HCT116 (cell line): ENCODE measurements around the gene IER5L. TPM values are rescaled to one million over a fixed set of nuclear protein-coding genes. Genes with fewer than 3 reads are reported as not detected.

ENCODE experiments used
- ATAC-seq: fragments of 200-7000 bp; cut with Tn5 transposase; 2 replicates; pipeline ENCODE4 v1.9.1; 2020; ENCODE audit warnings: mild to moderate bottlenecking, moderate library complexity
- BruUV-seq: library from RNA; stranded (reverse); fragments of 400-500 nt; replicated peaks from 2 replicates; lab custom pipeline; 2021; lab: Mats Ljungman, UMichigan
- CTCF ChIA-PET: fragments of 300-600 bp; sonication (Branson Sonifier 250); formaldehyde crosslinking; loops from one replicate; lab custom pipeline; 2021; ENCODE audit warnings: antibody characterized with exemption; lab: Charles Lee
- POLR2A ChIA-PET: fragments of 300-600, 350-600 bp; sonication (Branson Sonifier 250); formaldehyde crosslinking; loops from one replicate; lab custom pipeline; 2021; ENCODE audit warnings: antibody characterized with exemption; lab: Charles Lee
- RAD21 ChIA-PET, 2 experiments: fragments of 300-600 bp; sonication (Branson Sonifier 250); formaldehyde crosslinking; loops; one replicate each; lab custom pipeline; 2023; ENCODE audit warnings: low total read pairs in 2 of 2; ENCODE audit not compliant: uncharacterized antibody in 2 of 2, unreplicated experiment in 2 of 2, low non-redundant PET in 1 of 2; lab: Charles Lee
- DNase-seq: peaks from one replicate; pipeline ENCODE4 v3.0.0-alpha.2; 2010; ENCODE audit warnings: low read depth, low spot score
- H2AFZ ChIP-seq: fragments of 200-600 bp; shearing (Covaris generic), sonication (generic); 2 replicates; pipeline ENCODE4 v1.6.1; 2017; ENCODE audit warnings: low read depth, mixed run types, mixed read lengths, antibody characterized with exemption, low read length; ENCODE audit not compliant: poor library complexity, severe bottlenecking
- H3K27ac ChIP-seq: 2 replicates; pipeline ENCODE4 v1.5.1; 2012; ENCODE audit warnings: low read depth, low read length
- H3K27me3 ChIP-seq: fragments of 200-600 bp; sonication (generic); 2 replicates; pipeline ENCODE4 v1.6.1; 2016; ENCODE audit warnings: mixed run types, low read length, mixed read lengths; ENCODE audit not compliant: insufficient read depth
- H3K36me3 ChIP-seq, 2 experiments: fragments of 200-500 bp in 1 of 2; fragments of 200-600 bp in 1 of 2; sonication (Bioruptor generic) in 1 of 2; sonication (generic) in 1 of 2; 2 replicates each; pipeline versions ENCODE4 v1.5.1 to v1.6.1; 2014 to 2016; ENCODE audit warnings: low read length in 2 of 2, inconsistent platforms in 1 of 2, mixed read lengths in 1 of 2, mixed run types in 1 of 2; ENCODE audit not compliant: insufficient read depth in 2 of 2, control insufficient read depth in 1 of 2
- H3K4me1 ChIP-seq, 2 experiments: fragments of 200-600 bp in 1 of 2; sonication (generic) in 1 of 2; 2 replicates each; pipeline versions ENCODE4 v1.5.1 to v1.6.1; 2012 to 2017; ENCODE audit warnings: low read length in 2 of 2, inconsistent platforms in 1 of 2, mild to moderate bottlenecking in 1 of 2, mixed read lengths in 1 of 2, mixed run types in 1 of 2, moderate library complexity in 1 of 2; ENCODE audit not compliant: insufficient read depth in 2 of 2, control insufficient read depth in 1 of 2
- H3K4me2 ChIP-seq: fragments of 200-600 bp; sonication (generic); 2 replicates; pipeline ENCODE4 v1.6.1; 2017; ENCODE audit warnings: mixed run types, low read length, mixed read lengths
- H3K4me3 ChIP-seq, 2 experiments: fragments of 200-600 bp in 1 of 2; sonication (generic) in 1 of 2; replicated peaks in 1 of 2; 2 replicates each; pipeline ENCODE4 v1.5.1; 2011 to 2016; ENCODE audit warnings: low read length in 2 of 2, control low read depth in 1 of 2, low read depth in 1 of 2, mild to moderate bottlenecking in 1 of 2, mixed read lengths in 1 of 2, mixed run types in 1 of 2
- H3K79me2 ChIP-seq: fragments of 200-600 bp; sonication (generic); 2 replicates; pipeline ENCODE4 v1.6.1; 2017; ENCODE audit warnings: mild to moderate bottlenecking, mixed run types, low read length, moderate library complexity, mixed read lengths; ENCODE audit not compliant: insufficient read depth
- H3K9ac ChIP-seq: fragments of 200-600 bp; sonication (generic); 2 replicates; pipeline ENCODE4 v1.6.1; 2016; ENCODE audit warnings: low read length, mixed read lengths
- H3K9me2 ChIP-seq: fragments of 200-600 bp; sonication (generic), shearing (Covaris generic); 2 replicates; pipeline ENCODE4 v1.6.1; 2017; ENCODE audit warnings: mixed run types, mild to moderate bottlenecking, moderate library complexity; ENCODE audit not compliant: insufficient read depth
- H3K9me3 ChIP-seq, 2 experiments: fragments of 200-500 bp in 1 of 2; fragments of 200-600 bp in 1 of 2; sonication (Bioruptor generic) in 1 of 2; sonication (generic) in 1 of 2; 2 replicates each; pipeline ENCODE4 v1.6.1; 2014 to 2017; ENCODE audit warnings: low read length in 2 of 2, mixed read lengths in 2 of 2, inconsistent platforms in 1 of 2, low read depth in 1 of 2, mild to moderate bottlenecking in 1 of 2, mixed run types in 1 of 2, moderate library complexity in 1 of 2; ENCODE audit not compliant: control insufficient read depth in 1 of 2, insufficient read depth in 1 of 2
- H4K20me1 ChIP-seq: fragments of 200-600 bp; sonication (generic), shearing (Covaris generic); 2 replicates; pipeline ENCODE4 v1.6.1; 2017; ENCODE audit warnings: mixed run types, mild to moderate bottlenecking, moderate library complexity; ENCODE audit not compliant: insufficient read depth
- CBX3 ChIP-seq: IDR thresholded peaks from 2 replicates; pipeline ENCODE4 v1.6.1; 2012; ENCODE audit warnings: low read depth
- EGR1 ChIP-seq: IDR thresholded peaks from 2 replicates; pipeline ENCODE4 v1.6.1; 2012; ENCODE audit warnings: low read depth
- EZH2 ChIP-seq: fragments of 200-600 bp; sonication (generic); IDR thresholded peaks from 2 replicates; pipeline ENCODE4 v1.6.1; 2017; ENCODE audit warnings: antibody characterized with exemption, mixed run types
- FOSL1 ChIP-seq: IDR thresholded peaks from 2 replicates; pipeline ENCODE4 v1.6.1; 2012; ENCODE audit warnings: low read depth
- POLR2AphosphoS5 ChIP-seq: IDR thresholded peaks from 2 replicates; pipeline ENCODE4 v1.6.1; 2011; ENCODE audit warnings: mild to moderate bottlenecking, low read depth, low read length, moderate library complexity
- RAD21 ChIP-seq: IDR thresholded peaks from 2 replicates; pipeline ENCODE4 v1.6.1; 2012; ENCODE audit warnings: low read depth, mild to moderate bottlenecking
- SIN3A ChIP-seq: IDR thresholded peaks from 2 replicates; pipeline ENCODE4 v1.6.1; 2012; ENCODE audit warnings: low read depth
- SP1 ChIP-seq: IDR thresholded peaks from 2 replicates; pipeline ENCODE4 v1.6.1; 2012; ENCODE audit warnings: low read depth
- SRF ChIP-seq: IDR thresholded peaks from 2 replicates; pipeline ENCODE4 v1.6.1; 2012; ENCODE audit warnings: low read depth
- YY1 ChIP-seq: IDR thresholded peaks from 2 replicates; pipeline ENCODE4 v1.6.1; 2011; ENCODE audit warnings: low read length, low read depth, moderate library complexity, mild to moderate bottlenecking; ENCODE audit not compliant: insufficient replicate concordance; ENCODE audit errors: extremely low read depth
- ZFX ChIP-seq: fragments of 450-650 bp; IDR thresholded peaks from 2 replicates; pipeline ENCODE4 v1.6.1; 2017
- ZNF274 ChIP-seq: fragments of 200-500 bp; sonication (Bioruptor generic); IDR thresholded peaks from 2 replicates; pipeline ENCODE4 v1.6.1; 2014; ENCODE audit warnings: mild to moderate bottlenecking, low read depth, low read length, inconsistent platforms
- intact Hi-C: fragments of 100-400 bp; cut with micrococcal nuclease; formaldehyde crosslinking; loops from 2 replicates; pipeline ENCODE4 v1.10.0; 2022
- total RNA-seq: library from RNA; stranded (reverse); gene quantifications from one replicate; pipeline ENCODE4 v1.2.1, GENCODE V29; 2021; ENCODE audit not compliant: unreplicated experiment
- TF ChIP-seq, protein P1 (sequence below): IDR thresholded peaks from 2 replicates; pipeline ENCODE4 v1.6.1; 2012; ENCODE audit warnings: low read depth
- TF ChIP-seq, protein P2 (sequence below): IDR thresholded peaks from 2 replicates; pipeline ENCODE4 v1.6.1; 2011; ENCODE audit warnings: mild to moderate bottlenecking, low read length, moderate library complexity; ENCODE audit not compliant: insufficient replicate concordance; ENCODE audit errors: extremely low read depth
- TF ChIP-seq, protein P3 (sequence below), 3 experiments: fragments of 200-600 bp in 1 of 3; sonication (generic) in 1 of 3; IDR thresholded peaks in 2 of 3; conservative IDR thresholded peaks in 1 of 3; 2 replicates each; pipeline ENCODE4 v1.5.1; 2012 to 2017; ENCODE audit warnings: low read depth in 2 of 3, low read length in 2 of 3, antibody characterized with exemption in 1 of 3, borderline replicate concordance in 1 of 3, control low read depth in 1 of 3, mild to moderate bottlenecking in 1 of 3, mixed read lengths in 1 of 3, mixed run types in 1 of 3, moderate library complexity in 1 of 3; ENCODE audit not compliant: insufficient read depth in 1 of 3

IER5L gene
- total RNA-seq, 1 experiment from 2014 or later, result 195 TPM

DNA sequence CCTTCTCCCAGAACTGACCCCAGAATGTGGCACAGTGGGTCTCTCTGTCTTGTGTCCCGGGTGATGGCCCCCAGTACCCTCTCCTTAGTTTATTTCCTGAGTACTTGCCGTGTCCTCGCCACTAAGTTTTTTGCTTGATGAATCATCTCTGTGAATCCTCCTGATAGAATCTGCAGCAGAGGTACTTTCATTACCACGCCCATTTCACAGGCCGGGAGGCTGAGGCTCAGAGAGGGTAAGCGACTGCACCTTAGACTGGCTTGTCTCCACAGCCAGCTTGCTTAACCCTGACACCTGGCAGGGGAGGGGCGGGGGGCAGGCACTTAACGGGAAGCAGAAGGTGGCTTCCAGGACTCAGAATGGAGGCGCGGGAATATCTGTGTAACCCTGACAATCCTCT is 7.9 kb upstream of the IER5L start:
- H3K4me3 ChIP-seq, result no peak overlapping the region
- H3K27ac ChIP-seq, result no peak overlapping the region
- no peaks in the 10 kb centered on the region for H3K36me3 ChIP-seq
- no peak overlapping the region for H3K4me2 ChIP-seq
- no peak for DNase-seq
- ATAC-seq, result no peak
- TF ChIP-seq ZFX (no peak), EZH2 (no peak), SRF (no peak), FOSL1 (no peak), CBX3 (no peak), YY1 (no peak), SIN3A (no peak), ZNF274 (no peak), RAD21 (no peak), EGR1 (no peak), POLR2AphosphoS5 (no peak), SP1 (no peak)
- TF ChIP-seq, protein P1, sequence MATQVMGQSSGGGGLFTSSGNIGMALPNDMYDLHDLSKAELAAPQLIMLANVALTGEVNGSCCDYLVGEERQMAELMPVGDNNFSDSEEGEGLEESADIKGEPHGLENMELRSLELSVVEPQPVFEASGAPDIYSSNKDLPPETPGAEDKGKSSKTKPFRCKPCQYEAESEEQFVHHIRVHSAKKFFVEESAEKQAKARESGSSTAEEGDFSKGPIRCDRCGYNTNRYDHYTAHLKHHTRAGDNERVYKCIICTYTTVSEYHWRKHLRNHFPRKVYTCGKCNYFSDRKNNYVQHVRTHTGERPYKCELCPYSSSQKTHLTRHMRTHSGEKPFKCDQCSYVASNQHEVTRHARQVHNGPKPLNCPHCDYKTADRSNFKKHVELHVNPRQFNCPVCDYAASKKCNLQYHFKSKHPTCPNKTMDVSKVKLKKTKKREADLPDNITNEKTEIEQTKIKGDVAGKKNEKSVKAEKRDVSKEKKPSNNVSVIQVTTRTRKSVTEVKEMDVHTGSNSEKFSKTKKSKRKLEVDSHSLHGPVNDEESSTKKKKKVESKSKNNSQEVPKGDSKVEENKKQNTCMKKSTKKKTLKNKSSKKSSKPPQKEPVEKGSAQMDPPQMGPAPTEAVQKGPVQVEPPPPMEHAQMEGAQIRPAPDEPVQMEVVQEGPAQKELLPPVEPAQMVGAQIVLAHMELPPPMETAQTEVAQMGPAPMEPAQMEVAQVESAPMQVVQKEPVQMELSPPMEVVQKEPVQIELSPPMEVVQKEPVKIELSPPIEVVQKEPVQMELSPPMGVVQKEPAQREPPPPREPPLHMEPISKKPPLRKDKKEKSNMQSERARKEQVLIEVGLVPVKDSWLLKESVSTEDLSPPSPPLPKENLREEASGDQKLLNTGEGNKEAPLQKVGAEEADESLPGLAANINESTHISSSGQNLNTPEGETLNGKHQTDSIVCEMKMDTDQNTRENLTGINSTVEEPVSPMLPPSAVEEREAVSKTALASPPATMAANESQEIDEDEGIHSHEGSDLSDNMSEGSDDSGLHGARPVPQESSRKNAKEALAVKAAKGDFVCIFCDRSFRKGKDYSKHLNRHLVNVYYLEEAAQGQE, result no peak
- TF ChIP-seq, protein P2, sequence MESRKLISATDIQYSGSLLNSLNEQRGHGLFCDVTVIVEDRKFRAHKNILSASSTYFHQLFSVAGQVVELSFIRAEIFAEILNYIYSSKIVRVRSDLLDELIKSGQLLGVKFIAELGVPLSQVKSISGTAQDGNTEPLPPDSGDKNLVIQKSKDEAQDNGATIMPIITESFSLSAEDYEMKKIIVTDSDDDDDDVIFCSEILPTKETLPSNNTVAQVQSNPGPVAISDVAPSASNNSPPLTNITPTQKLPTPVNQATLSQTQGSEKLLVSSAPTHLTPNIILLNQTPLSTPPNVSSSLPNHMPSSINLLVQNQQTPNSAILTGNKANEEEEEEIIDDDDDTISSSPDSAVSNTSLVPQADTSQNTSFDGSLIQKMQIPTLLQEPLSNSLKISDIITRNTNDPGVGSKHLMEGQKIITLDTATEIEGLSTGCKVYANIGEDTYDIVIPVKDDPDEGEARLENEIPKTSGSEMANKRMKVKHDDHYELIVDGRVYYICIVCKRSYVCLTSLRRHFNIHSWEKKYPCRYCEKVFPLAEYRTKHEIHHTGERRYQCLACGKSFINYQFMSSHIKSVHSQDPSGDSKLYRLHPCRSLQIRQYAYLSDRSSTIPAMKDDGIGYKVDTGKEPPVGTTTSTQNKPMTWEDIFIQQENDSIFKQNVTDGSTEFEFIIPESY, result no peak
- TF ChIP-seq, protein P3, sequence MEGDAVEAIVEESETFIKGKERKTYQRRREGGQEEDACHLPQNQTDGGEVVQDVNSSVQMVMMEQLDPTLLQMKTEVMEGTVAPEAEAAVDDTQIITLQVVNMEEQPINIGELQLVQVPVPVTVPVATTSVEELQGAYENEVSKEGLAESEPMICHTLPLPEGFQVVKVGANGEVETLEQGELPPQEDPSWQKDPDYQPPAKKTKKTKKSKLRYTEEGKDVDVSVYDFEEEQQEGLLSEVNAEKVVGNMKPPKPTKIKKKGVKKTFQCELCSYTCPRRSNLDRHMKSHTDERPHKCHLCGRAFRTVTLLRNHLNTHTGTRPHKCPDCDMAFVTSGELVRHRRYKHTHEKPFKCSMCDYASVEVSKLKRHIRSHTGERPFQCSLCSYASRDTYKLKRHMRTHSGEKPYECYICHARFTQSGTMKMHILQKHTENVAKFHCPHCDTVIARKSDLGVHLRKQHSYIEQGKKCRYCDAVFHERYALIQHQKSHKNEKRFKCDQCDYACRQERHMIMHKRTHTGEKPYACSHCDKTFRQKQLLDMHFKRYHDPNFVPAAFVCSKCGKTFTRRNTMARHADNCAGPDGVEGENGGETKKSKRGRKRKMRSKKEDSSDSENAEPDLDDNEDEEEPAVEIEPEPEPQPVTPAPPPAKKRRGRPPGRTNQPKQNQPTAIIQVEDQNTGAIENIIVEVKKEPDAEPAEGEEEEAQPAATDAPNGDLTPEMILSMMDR (IDR thresholded peaks at IDR 0.05 in 2 of 3, conservative IDR thresholded peaks at IDR 0.05 in 1 of 3; ENCODE audit: borderline replicate concordance in 1 of 3, insufficient read depth in 1 of 3, low read depth in 2 of 3, low read length in 2 of 3), result no peak
- peaks cover 0 to 5% of the 10 kb centered on the region in 2 experiments; a peak in 1 of 4 replicates for H3K9me3 ChIP-seq
- intact Hi-C loops, result no loop called here
- ChIA-PET CTCF (no interaction called here), RAD21 (no interaction called here), POLR2A (no interaction called here)
- BruUV-seq, result no TSS peak
- H2AFZ ChIP-seq, result no peak overlapping the region
- no peak overlapping the region for H3K9ac ChIP-seq
- H3K9me2 ChIP-seq, result no peaks in the 10 kb centered on the region
- H3K4me1 ChIP-seq, result peaks cover 22 to 38% of the 10 kb centered on the region in 2 experiments; a peak in 2 of 4 replicates
- H3K79me2 ChIP-seq, result no peaks in the 10 kb centered on the region
- no peaks in the 10 kb centered on the region for H4K20me1 ChIP-seq
- no peaks in the 10 kb centered on the region for H3K27me3 ChIP-seq
